Loucy (cell line): Measurements from ENCODE around the gene CACNA1D.

ENCODE experiments used
- EZH2phosphoT487 ChIP-seq: fragments of 200-600 bp; IDR thresholded peaks from 2 replicates; pipeline ENCODE4 v1.6.1; 2018; ENCODE audit warnings: antibody characterized with exemption, mild to moderate bottlenecking, moderate library complexity, borderline replicate concordance
- TF ChIP-seq, protein P1 (sequence below): fragments of 200-600 bp; sonication (generic); conservative IDR thresholded peaks from 2 replicates; pipeline ENCODE4 v1.5.1; 2014; ENCODE audit warnings: mild to moderate bottlenecking, antibody characterized with exemption, low read length

DNA sequence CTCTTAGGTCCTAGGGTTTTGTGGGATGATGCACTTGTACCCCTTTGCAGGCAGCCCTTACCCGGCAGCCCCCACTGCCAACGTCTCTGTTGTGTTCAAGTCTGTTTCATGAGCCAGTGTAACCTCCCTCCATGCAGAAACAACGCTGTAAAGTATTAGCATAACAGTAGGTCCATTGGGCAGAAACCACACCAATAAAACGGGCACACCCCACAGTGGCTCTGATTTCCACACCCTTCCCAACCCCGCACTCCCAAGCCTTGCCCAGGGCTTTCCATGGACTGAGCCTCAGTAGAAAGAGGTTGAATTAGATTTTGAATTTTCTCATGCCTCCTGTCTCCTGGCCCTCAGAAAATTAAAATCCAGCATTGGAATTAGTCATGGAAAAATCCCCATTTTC lies 124.5 kb downstream of the CACNA1D start:
- TF ChIP-seq, protein P1, sequence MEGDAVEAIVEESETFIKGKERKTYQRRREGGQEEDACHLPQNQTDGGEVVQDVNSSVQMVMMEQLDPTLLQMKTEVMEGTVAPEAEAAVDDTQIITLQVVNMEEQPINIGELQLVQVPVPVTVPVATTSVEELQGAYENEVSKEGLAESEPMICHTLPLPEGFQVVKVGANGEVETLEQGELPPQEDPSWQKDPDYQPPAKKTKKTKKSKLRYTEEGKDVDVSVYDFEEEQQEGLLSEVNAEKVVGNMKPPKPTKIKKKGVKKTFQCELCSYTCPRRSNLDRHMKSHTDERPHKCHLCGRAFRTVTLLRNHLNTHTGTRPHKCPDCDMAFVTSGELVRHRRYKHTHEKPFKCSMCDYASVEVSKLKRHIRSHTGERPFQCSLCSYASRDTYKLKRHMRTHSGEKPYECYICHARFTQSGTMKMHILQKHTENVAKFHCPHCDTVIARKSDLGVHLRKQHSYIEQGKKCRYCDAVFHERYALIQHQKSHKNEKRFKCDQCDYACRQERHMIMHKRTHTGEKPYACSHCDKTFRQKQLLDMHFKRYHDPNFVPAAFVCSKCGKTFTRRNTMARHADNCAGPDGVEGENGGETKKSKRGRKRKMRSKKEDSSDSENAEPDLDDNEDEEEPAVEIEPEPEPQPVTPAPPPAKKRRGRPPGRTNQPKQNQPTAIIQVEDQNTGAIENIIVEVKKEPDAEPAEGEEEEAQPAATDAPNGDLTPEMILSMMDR: no peak
- TF ChIP-seq EZH2phosphoT487: no peak
